ENCODE measurements around the gene STRA6.

The STRA6 gene

DNA sequence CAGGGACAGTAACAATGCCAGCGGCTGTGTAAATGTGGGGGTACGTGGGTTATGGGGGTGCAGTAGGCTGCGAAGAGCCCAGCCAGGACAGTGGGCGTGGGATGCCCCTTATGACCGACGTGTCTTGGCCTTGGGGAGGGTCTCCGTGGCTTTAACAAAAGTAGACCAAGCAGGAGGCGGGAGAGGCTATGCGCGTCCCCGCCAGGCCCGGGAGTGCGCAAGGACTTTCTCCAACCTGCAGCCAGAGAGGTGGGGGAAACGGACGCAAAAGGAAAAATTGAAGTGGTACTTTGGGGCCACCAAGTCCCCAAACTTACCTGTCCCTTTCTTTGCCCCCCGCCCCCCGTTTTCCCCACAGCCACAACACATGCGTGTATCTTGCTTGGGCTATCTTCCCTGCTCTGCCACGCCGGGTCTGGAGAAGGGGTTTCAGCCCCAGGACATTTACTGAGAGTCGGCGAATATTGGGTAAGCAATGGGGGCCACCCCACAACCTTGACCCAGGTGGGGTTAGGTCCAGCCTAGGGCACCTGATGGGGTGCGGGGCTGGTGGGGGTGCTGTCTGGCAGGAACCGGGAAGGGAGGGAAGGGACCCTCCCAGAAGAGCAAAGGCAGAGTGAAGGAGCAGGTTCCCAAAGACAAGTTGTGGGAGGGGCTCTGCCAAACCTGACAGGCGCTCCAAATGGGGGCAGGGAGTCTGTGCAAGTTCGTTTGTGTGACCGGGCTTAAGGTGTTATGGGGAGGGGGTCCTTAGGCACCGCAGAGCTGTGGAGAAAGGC lies 71.5 kb downstream of the STRA6 start:
- DNase-seq, result no peak

GRCh38 chr15:74130155-74130848 lies 72.3 kb downstream of the STRA6 start, which contains the start of gene ISLR2:
Gene ISLR2, plus strand, starts transcription at chr15:74130586. Its CDS starts 2,169 bp downstream, at chr15:74132755.
- DNase-seq, result peak; percentile 13

GRCh38 chr15:74129586-74130154 lies 72.9 kb downstream of the STRA6 start:
- DNase-seq, result no peak

All from NCI-H1436 (cell line).